NB4 (cell line): Measurements from ENCODE around the gene PRTN3.

Experiments
- CTCF ChIP-seq: IDR thresholded peaks from one replicate; pipeline ENCODE4 v1.5.1; 2012; ENCODE audit warnings: low read depth, low read length
- MAX ChIP-seq: IDR thresholded peaks from 2 replicates; pipeline ENCODE4 v1.6.1; 2011; ENCODE audit warnings: low read depth, low read length
- MYC ChIP-seq: IDR thresholded peaks from 2 replicates; pipeline ENCODE4 v1.6.1; 2011; ENCODE audit warnings: low read depth, low read length
- POLR2A ChIP-seq: IDR thresholded peaks from 2 replicates; pipeline ENCODE4 v1.6.1; 2011; ENCODE audit warnings: mild to moderate bottlenecking; ENCODE audit not compliant: insufficient read length; ENCODE audit errors: extremely low read depth

GRCh38 chr19:889662-890295, 49.0 kb downstream of the PRTN3 start:
- TF ChIP-seq POLR2A: no peak
- TF ChIP-seq CTCF: no peak
- no peak for TF ChIP-seq MYC
- TF ChIP-seq MAX: no peak
